ENCODE results near the gene TMCC2.

Gene TMCC2

DNA sequence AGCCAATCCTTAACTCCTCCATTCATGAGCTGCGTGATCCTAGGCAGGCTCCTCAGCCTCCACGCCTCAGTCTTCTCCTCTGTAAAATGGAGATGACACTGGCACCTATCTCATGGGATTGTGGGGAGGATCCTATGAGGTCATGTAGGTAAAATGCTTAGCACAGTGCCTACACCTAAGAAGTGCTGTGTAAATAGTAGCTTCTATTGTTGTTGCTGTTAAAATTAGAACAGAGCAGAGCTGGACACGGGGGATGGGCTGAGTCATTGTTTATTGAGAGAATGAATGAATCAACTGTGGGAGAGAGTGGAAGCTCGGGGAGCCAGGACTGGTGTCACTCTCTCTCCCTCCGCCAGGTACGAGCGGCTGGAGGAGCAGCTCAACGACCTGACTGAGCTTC is 43.0 kb downstream of the TMCC2 start:
- Histone ChIP-seq H3K9ac (ENCODE audit: low read length) (no peak overlapping the region), H2AK5ac (ENCODE audit: low read length) (no peak overlapping the region), H3K9me3 (ENCODE audit: insufficient read depth, low read depth, low read length) (no peaks in the 10 kb centered on the region), H4K91ac (ENCODE audit: low read depth, low read length) (no peak overlapping the region), H2BK5ac (ENCODE audit: low read depth, low read length, poor library complexity) (no peak overlapping the region), H3K4me1 (ENCODE audit: control insufficient read depth in 1 of 2, insufficient read depth in 2 of 2, low read length in 2 of 2) (peaks cover 0 to 21% of the 10 kb centered on the region in 2 experiments), H3K4me2 (ENCODE audit: low read length) (no peak overlapping the region), H3K27ac (ENCODE audit: low read depth, low read length) (no peak overlapping the region), H2BK120ac (ENCODE audit: insufficient read depth, low read length, poor library complexity) (no peak overlapping the region), H4K8ac (ENCODE audit: low read depth, low read length) (no peak overlapping the region), H2BK12ac (ENCODE audit: low read length) (no peak overlapping the region), H3K18ac (ENCODE audit: low read length) (no peak overlapping the region), H3K27me3 (ENCODE audit: insufficient read depth, low read length) (no peaks in the 10 kb centered on the region), H3K79me1 (ENCODE audit: low read length) (no peaks in the 10 kb centered on the region), H3K79me2 (ENCODE audit: control insufficient read depth, insufficient read depth, low read length, poor library complexity) (no peaks in the 10 kb centered on the region), H3K36me3 (ENCODE audit: control insufficient read depth in 1 of 2, insufficient read depth in 2 of 2, low read length in 2 of 2) (peaks cover 0 to 2% of the 10 kb centered on the region in 2 experiments), H3K14ac (ENCODE audit: low read length) (no peak overlapping the region), H2AFZ (ENCODE audit: insufficient read depth, low read length, poor library complexity) (no peak overlapping the region), H4K12ac (ENCODE audit: low read depth, low read length) (no peak overlapping the region), H3K4me3 (ENCODE audit: low read depth, low read length) (no peak overlapping the region), H3K23ac (ENCODE audit: low read length) (no peak overlapping the region), H3K4ac (ENCODE audit: low read depth, low read length) (no peak overlapping the region)
- DNase-seq = no peak
- WGBS (ENCODE audit: extremely low coverage, insufficient coverage, insufficient read length) = no CpG with 5 or more reads among the region's 8 CpGs

DNA sequence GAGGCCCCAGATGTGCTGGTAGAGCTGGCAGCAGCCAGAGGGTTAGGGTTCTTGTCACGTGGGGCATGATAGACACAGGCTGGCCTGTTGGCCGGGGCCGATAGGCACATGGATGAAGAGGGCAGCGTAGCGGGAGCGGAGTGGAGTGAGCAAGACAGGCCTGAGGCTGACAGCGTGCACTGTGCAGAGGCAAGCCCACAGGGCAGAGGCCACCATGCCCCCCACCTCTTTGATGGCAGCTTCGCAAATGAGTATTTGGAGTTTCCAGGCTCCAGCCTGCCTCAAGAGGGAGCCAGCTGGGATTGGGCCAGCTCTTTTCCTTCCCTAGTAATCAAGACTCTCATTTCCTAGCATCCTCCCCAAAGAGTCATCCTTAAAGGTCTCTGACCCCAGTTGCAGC is 43.5 kb downstream of the TMCC2 start:
- peak overlapping the region; percentile 74 for H2AK5ac ChIP-seq (ENCODE audit: low read length)
- no peaks in the 10 kb centered on the region for H3K9me3 ChIP-seq (ENCODE audit: insufficient read depth, low read depth, low read length)
- no peak overlapping the region for H2BK120ac ChIP-seq (ENCODE audit: insufficient read depth, low read length, poor library complexity)
- peaks cover under 1% of the 10 kb centered on the region for H3K79me1 ChIP-seq (ENCODE audit: low read length)
- no peak overlapping the region for H3K18ac ChIP-seq (ENCODE audit: low read length)
- H3K4me3 ChIP-seq (ENCODE audit: low read depth, low read length) = no peak overlapping the region
- H3K79me2 ChIP-seq (ENCODE audit: control insufficient read depth, insufficient read depth, low read length, poor library complexity) = no peaks in the 10 kb centered on the region
- H3K27ac ChIP-seq (ENCODE audit: low read depth, low read length) = no peak overlapping the region
- no peak overlapping the region for H3K4ac ChIP-seq (ENCODE audit: low read depth, low read length)
- no peak overlapping the region for H3K23ac ChIP-seq (ENCODE audit: low read length)
- H3K4me2 ChIP-seq (ENCODE audit: low read length) = no peak overlapping the region
- no peak overlapping the region for H2AFZ ChIP-seq (ENCODE audit: insufficient read depth, low read length, poor library complexity)
- no CpG with 5 or more reads among the region's 8 CpGs for WGBS (ENCODE audit: extremely low coverage, insufficient coverage, insufficient read length)
- H2BK12ac ChIP-seq (ENCODE audit: low read length) = no peak overlapping the region
- no peak overlapping the region for H4K91ac ChIP-seq (ENCODE audit: low read depth, low read length)
- H4K12ac ChIP-seq (ENCODE audit: low read depth, low read length) = no peak overlapping the region
- H2BK5ac ChIP-seq (ENCODE audit: low read depth, low read length, poor library complexity) = no peak overlapping the region
- peaks cover 0 to 2% of the 10 kb centered on the region in 2 experiments for H3K36me3 ChIP-seq (ENCODE audit: control insufficient read depth in 1 of 2, insufficient read depth in 2 of 2, low read length in 2 of 2)
- H3K9ac ChIP-seq (ENCODE audit: low read length) = no peak overlapping the region
- H3K14ac ChIP-seq (ENCODE audit: low read length) = no peak overlapping the region
- DNase-seq = no peak
- H3K27me3 ChIP-seq (ENCODE audit: insufficient read depth, low read length) = no peaks in the 10 kb centered on the region
- H4K8ac ChIP-seq (ENCODE audit: low read depth, low read length) = no peak overlapping the region
- H3K4me1 ChIP-seq (ENCODE audit: control insufficient read depth in 1 of 2, insufficient read depth in 2 of 2, low read length in 2 of 2) = peaks cover 0 to 21% of the 10 kb centered on the region in 2 experiments

DNA sequence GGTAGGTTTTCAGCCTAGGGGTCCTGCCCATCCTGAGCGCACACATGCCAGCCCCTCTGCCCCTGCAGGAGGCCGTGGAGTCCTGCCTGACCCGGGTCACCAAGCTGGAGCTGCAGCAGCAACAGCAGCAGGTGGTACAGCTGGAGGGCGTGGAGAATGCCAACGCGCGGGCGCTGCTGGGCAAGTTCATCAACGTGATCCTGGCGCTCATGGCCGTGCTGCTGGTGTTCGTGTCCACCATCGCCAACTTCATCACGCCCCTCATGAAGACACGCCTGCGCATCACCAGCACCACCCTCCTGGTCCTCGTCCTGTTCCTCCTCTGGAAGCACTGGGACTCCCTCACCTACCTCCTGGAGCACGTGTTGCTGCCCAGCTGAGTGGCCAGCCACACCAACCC is 44.0 kb downstream of the TMCC2 start:
- Histone ChIP-seq H3K18ac (ENCODE audit: low read length) (no peak overlapping the region), H3K23ac (ENCODE audit: low read length) (no peak overlapping the region), H4K12ac (ENCODE audit: low read depth, low read length) (no peak overlapping the region), H2AK5ac (ENCODE audit: low read length) (no peak overlapping the region), H4K91ac (ENCODE audit: low read depth, low read length) (no peak overlapping the region), H3K79me1 (ENCODE audit: low read length) (peaks cover 4% of the 10 kb centered on the region), H3K9me3 (ENCODE audit: insufficient read depth, low read depth, low read length) (no peaks in the 10 kb centered on the region), H3K36me3 (ENCODE audit: control insufficient read depth in 1 of 2, insufficient read depth in 2 of 2, low read length in 2 of 2) (peaks cover 0 to 2% of the 10 kb centered on the region in 2 experiments), H3K4me1 (ENCODE audit: control insufficient read depth in 1 of 2, insufficient read depth in 2 of 2, low read length in 2 of 2) (peaks cover 0 to 21% of the 10 kb centered on the region in 2 experiments), H3K4me2 (ENCODE audit: low read length) (no peak overlapping the region), H2BK5ac (ENCODE audit: low read depth, low read length, poor library complexity) (no peak overlapping the region), H3K27me3 (ENCODE audit: insufficient read depth, low read length) (no peaks in the 10 kb centered on the region), H3K9ac (ENCODE audit: low read length) (no peak overlapping the region), H2BK12ac (ENCODE audit: low read length) (no peak overlapping the region), H2BK120ac (ENCODE audit: insufficient read depth, low read length, poor library complexity) (no peak overlapping the region), H3K14ac (ENCODE audit: low read length) (no peak overlapping the region), H2AFZ (ENCODE audit: insufficient read depth, low read length, poor library complexity) (no peak overlapping the region), H4K8ac (ENCODE audit: low read depth, low read length) (no peak overlapping the region), H3K4me3 (ENCODE audit: low read depth, low read length) (no peak overlapping the region), H3K27ac (ENCODE audit: low read depth, low read length) (no peak overlapping the region), H3K79me2 (ENCODE audit: control insufficient read depth, insufficient read depth, low read length, poor library complexity) (no peaks in the 10 kb centered on the region), H3K4ac (ENCODE audit: low read depth, low read length) (no peak overlapping the region)
- no peak for DNase-seq
- no CpG with 5 or more reads among the region's 18 CpGs for WGBS (ENCODE audit: extremely low coverage, insufficient coverage, insufficient read length)

DNA sequence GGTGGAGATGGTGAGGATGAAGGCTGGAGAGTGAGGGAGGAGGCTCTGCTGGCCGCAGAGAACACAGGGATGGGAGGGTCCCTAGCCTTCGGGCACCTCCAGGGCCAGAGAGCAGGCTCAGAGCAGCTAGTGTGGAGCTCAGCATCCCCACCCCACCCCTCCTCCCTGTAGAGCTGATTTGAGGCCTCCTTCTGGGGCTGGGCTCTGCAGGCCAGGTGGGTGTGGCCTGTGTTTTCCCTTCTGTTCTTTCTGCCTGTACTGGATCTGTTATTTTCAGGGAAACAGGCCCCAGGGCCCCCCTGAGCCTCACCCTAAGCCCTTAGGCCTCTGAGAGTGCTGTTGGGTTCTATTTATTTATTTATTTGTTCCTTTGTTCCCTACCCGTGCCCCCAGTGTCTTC is 44.8 kb downstream of the TMCC2 start:
- WGBS (ENCODE audit: extremely low coverage, insufficient coverage, insufficient read length) = no CpG with 5 or more reads among the region's 3 CpGs
- no peak overlapping the region for H3K14ac ChIP-seq (ENCODE audit: low read length)
- no peak overlapping the region for H3K4ac ChIP-seq (ENCODE audit: low read depth, low read length)
- no peak for DNase-seq
- no peak overlapping the region for H3K27ac ChIP-seq (ENCODE audit: low read depth, low read length)
- H2BK120ac ChIP-seq (ENCODE audit: insufficient read depth, low read length, poor library complexity) = no peak overlapping the region
- H2AFZ ChIP-seq (ENCODE audit: insufficient read depth, low read length, poor library complexity) = no peak overlapping the region
- H2BK12ac ChIP-seq (ENCODE audit: low read length) = peak overlapping the region; percentile 19
- H4K91ac ChIP-seq (ENCODE audit: low read depth, low read length) = no peak overlapping the region
- no peak overlapping the region for H2BK5ac ChIP-seq (ENCODE audit: low read depth, low read length, poor library complexity)
- H3K27me3 ChIP-seq (ENCODE audit: insufficient read depth, low read length) = no peaks in the 10 kb centered on the region
- no peak overlapping the region for H3K18ac ChIP-seq (ENCODE audit: low read length)
- no peak overlapping the region for H3K4me3 ChIP-seq (ENCODE audit: low read depth, low read length)
- no peak overlapping the region for H3K4me2 ChIP-seq (ENCODE audit: low read length)
- no peak overlapping the region for H3K9ac ChIP-seq (ENCODE audit: low read length)
- H4K12ac ChIP-seq (ENCODE audit: low read depth, low read length) = no peak overlapping the region
- no peaks in the 10 kb centered on the region for H3K9me3 ChIP-seq (ENCODE audit: insufficient read depth, low read depth, low read length)
- no peak overlapping the region for H4K8ac ChIP-seq (ENCODE audit: low read depth, low read length)
- peak overlapping the region; percentile 38 for H2AK5ac ChIP-seq (ENCODE audit: low read length)
- H3K79me1 ChIP-seq (ENCODE audit: low read length) = peaks cover 4% of the 10 kb centered on the region
- H3K4me1 ChIP-seq (ENCODE audit: control insufficient read depth in 1 of 2, insufficient read depth in 2 of 2, low read length in 2 of 2) = peaks cover 0 to 21% of the 10 kb centered on the region in 2 experiments
- no peaks in the 10 kb centered on the region for H3K79me2 ChIP-seq (ENCODE audit: control insufficient read depth, insufficient read depth, low read length, poor library complexity)
- H3K23ac ChIP-seq (ENCODE audit: low read length) = no peak overlapping the region
- H3K36me3 ChIP-seq (ENCODE audit: control insufficient read depth in 1 of 2, insufficient read depth in 2 of 2, low read length in 2 of 2) = peaks cover 0 to 2% of the 10 kb centered on the region in 2 experiments
